IPS-NIHi11 (cell line): Measurements from ENCODE around the gene IL25.
"Not testable (repeated sequence)": the region's sequence is repeated elsewhere in the genome, so short reads cannot be mapped to it uniquely, and the experiment has no call there.

Experiments
- DNase-seq: peaks from one replicate; pipeline ENCODE4 v3.0.0; 2012; ENCODE audit warnings: mixed read lengths, low spot score

IL25 gene

GRCh38 chr14:23409966-23410635, 37.5 kb downstream of the IL25 start:
- DNase-seq: no peak

GRCh38 chr14:23411563-23412525, 39.2 kb downstream of the IL25 start:
- DNase-seq: no peak

GRCh38 chr14:23413681-23414080, 41.1 kb downstream of the IL25 start:
- no peak for DNase-seq

GRCh38 chr14:23414254-23414653, 41.6 kb downstream of the IL25 start:
- no peak for DNase-seq

GRCh38 chr14:23414906-23415820, 42.6 kb downstream of the IL25 start:
- no peak for DNase-seq

- no peak for DNase-seq
These were observed 43.5 kb downstream of the IL25 start for GRCh38 chr14:23415821-23416778.

- DNase-seq: no peak
These were observed 44.2 kb downstream of the IL25 start for GRCh38 chr14:23416801-23417200.

- DNase-seq: not testable (repeated sequence)
These were observed 44.7 kb downstream of the IL25 start for GRCh38 chr14:23417269-23417668.

GRCh38 chr14:23418021-23418420, 45.4 kb downstream of the IL25 start:
- DNase-seq: no peak

GRCh38 chr14:23419646-23420045, 47.0 kb downstream of the IL25 start:
- DNase-seq: not testable (repeated sequence)

GRCh38 chr14:23421594-23421993, 49.0 kb downstream of the IL25 start:
- DNase-seq: no peak

- DNase-seq: no peak
These were observed 51.0 kb downstream of the IL25 start for GRCh38 chr14:23423657-23424056.

GRCh38 chr14:23425169-23425568, 52.6 kb downstream of the IL25 start:
- DNase-seq: no peak

GRCh38 chr14:23425798-23426197, 53.2 kb downstream of the IL25 start:
- not testable (repeated sequence) for DNase-seq
